C4-2B (cell line): ENCODE data around the gene TCTN3.

ENCODE experiments used
- CTCF ChIP-seq: fragments of 450-650 bp; conservative IDR thresholded peaks from 2 replicates; pipeline ENCODE4 v1.5.1; 2017; ENCODE audit warnings: mild to moderate bottlenecking
- ZFX ChIP-seq: fragments of 450-650 bp; IDR thresholded peaks from 2 replicates; pipeline ENCODE4 v1.6.1; 2017

GRCh38 chr10:95616446-95616845 lies 77.3 kb downstream of the TCTN3 start:
- TF ChIP-seq CTCF, result no peak
- no peak for TF ChIP-seq ZFX
